HFF-Myc (cell line): ENCODE measurements around the gene TMEM144.

ENCODE experiments used
- DNase-seq: peaks from one replicate; pipeline ENCODE4 v3.0.0-alpha.2; 2011; ENCODE audit warnings: low read depth; ENCODE audit errors: extremely low read depth
- H3K4me3 ChIP-seq: replicated peaks from 2 replicates; pipeline ENCODE4 v1.5.1; 2011; ENCODE audit warnings: low read depth, mild to moderate bottlenecking, control low read depth, low read length
- TF ChIP-seq, protein P1 (sequence below): IDR thresholded peaks from 2 replicates; pipeline ENCODE4 v1.5.1; 2012; ENCODE audit warnings: mild to moderate bottlenecking, low read depth, low read length, control low read depth; ENCODE audit errors: missing control alignments

Gene TMEM144

DNA sequence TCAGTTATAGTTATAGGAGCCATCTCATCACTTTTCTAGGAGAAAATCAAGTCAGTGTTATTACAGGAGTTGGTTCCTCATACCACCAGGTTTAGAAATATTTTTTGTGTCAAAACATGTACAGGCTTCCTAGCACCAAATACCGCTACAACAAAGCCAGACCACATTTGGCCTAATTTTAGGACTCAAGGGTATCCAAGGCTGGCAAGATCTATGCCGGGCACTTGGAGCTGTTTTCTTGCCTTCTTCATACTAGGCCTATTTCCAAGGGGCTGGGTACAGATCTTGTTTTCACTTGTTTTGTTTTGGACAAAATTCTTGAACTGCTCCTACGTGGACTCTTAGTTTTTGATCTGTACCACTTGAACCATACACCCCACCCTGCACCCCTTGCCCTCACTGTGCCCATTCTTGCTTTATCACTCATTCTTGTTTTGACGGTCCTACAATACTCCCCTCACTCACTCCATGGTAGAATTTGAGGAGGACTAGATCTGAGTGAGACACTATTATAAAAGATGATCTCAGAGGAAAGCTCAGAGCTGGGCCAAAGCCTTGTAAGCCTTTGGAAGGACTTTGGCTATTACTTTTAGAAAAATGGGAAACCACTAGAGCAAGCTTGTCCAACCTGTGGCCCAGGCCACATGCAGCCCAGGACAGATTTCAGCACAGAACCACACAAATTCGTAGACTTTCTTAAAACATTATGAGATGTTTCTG is 17.7 kb upstream of the TMEM144 start:
- no peak overlapping the region for H3K4me3 ChIP-seq
- no peak for DNase-seq
- TF ChIP-seq, protein P1, sequence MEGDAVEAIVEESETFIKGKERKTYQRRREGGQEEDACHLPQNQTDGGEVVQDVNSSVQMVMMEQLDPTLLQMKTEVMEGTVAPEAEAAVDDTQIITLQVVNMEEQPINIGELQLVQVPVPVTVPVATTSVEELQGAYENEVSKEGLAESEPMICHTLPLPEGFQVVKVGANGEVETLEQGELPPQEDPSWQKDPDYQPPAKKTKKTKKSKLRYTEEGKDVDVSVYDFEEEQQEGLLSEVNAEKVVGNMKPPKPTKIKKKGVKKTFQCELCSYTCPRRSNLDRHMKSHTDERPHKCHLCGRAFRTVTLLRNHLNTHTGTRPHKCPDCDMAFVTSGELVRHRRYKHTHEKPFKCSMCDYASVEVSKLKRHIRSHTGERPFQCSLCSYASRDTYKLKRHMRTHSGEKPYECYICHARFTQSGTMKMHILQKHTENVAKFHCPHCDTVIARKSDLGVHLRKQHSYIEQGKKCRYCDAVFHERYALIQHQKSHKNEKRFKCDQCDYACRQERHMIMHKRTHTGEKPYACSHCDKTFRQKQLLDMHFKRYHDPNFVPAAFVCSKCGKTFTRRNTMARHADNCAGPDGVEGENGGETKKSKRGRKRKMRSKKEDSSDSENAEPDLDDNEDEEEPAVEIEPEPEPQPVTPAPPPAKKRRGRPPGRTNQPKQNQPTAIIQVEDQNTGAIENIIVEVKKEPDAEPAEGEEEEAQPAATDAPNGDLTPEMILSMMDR: no peak

GRCh38 chr4:158193171-158193749 is 17.0 kb upstream of the TMEM144 start:
- TF ChIP-seq, protein P1: peak; percentile 32
- DNase-seq: no peak

DNA sequence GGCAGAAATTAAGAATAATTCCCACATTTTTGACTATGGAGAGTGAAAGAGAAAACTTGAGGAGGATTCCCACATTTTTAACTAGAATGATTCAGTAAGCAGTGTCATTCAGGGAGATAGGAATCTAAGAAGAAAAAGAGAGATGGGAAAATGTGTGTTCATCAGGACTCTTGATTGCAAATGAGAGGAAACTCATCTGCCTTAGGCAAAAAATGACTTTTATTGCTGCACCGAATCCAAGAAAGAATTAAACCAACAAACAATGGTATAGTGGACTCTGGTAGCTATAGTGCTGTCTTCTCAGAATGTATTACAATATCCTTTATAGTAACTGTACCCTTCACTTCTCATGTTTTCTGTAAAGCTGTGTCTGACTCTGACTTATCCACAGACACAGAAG is 15.0 kb upstream of the TMEM144 start:
- H3K4me3 ChIP-seq: no peak overlapping the region
- no peak for DNase-seq
- TF ChIP-seq, protein P1: no peak

More at GRCh38 chr4:158193171-158193749, 17.0 kb upstream of the TMEM144 start:
- no peak overlapping the region for H3K4me3 ChIP-seq

DNA sequence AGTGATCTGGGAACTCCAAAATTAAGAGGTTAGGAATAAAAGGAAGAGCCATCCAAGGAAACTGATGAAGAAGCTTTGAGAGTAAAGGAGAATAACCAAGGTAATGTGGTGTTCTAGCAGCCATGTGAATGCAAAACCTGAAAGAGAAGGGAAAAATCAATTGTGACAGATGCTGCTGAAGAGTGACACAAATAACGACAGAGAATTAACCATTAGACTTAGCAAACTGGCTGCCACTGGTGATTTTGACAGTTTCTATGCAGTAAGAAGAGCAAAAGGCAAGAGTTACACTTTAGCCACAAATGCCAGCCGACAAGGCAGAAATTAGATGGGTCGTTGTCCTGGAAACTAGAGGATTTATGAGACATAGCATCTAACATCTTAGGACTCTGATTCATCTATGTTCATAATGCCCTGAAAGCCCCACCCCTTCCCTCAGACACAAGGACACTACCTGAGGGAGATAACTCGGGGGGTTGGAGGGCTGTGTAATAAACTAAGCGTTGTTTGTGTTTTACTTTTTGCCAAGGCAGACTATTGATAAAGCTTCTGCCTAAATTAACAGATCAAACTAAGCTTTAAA is 13.0 kb upstream of the TMEM144 start:
- DNase-seq: no peak
- TF ChIP-seq, protein P1: no peak
- no peak overlapping the region for H3K4me3 ChIP-seq

DNA sequence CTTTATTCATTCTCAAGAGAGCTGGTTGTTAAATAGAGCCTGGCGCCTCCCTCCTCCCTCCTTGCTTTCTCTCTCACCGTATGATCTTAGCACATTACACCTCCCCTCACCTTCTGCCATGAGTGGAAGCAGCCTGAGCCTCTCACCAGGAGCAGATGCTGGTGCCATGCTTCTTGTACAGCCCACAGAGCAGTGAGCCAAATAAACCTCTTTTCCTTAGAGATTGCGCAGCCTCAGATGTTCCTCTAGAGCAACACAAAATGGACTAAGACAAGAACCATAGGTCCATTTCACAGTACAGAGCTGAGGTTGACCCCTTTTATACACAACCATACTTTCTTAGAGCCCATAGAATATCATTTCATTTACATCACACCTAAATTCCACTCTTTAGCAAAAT is 10.1 kb upstream of the TMEM144 start:
- TF ChIP-seq, protein P1: no peak
- DNase-seq: no peak

GRCh38 chr4:158201322-158201721 is 9.0 kb upstream of the TMEM144 start:
- TF ChIP-seq, protein P1: no peak
- no peak overlapping the region for H3K4me3 ChIP-seq
- no peak for DNase-seq

More for the DNA sequence above, 10.1 kb upstream of the TMEM144 start:
- H3K4me3 ChIP-seq: no peak overlapping the region
